K562 (cell line): Measurements from ENCODE around the gene B4GALNT3. TPM values are rescaled to one million over a fixed set of nuclear protein-coding genes. Genes with fewer than 3 reads are reported as not detected.
A peak's percentile ranks its signal among the peaks of the same experiment; 100 is the strongest.

Experiments
- ATAC-seq: fragments of 200-7000 bp; cut with Tn5 transposase; 3 replicates; pipeline ENCODE4 v1.9.1; 2020; ENCODE audit warnings: moderate library complexity
- BruUV-seq: library from RNA; stranded (reverse); fragments of 400-500 nt; replicated peaks from 2 replicates; lab custom pipeline; 2021; lab: Mats Ljungman, UMichigan
- CTCF ChIA-PET: fragments of 300-600 bp; formaldehyde crosslinking; extraction: SDS; loops from one replicate; lab custom pipeline; 2021; ENCODE audit warnings: low intra/inter-chr PET ratio; lab: Yijun Ruan, JAX
- POLR2A ChIA-PET: fragments of 300-600, 350-650 bp; sonication (Branson Sonifier 250); formaldehyde crosslinking; extraction: SDS; loops from one replicate; lab custom pipeline; 2021; ENCODE audit warnings: antibody characterized with exemption, inconsistent platforms; lab: Yijun Ruan, JAX
- DNase-seq, 4 experiments: peaks; one replicate each; pipeline versions ENCODE4 v3.0.0 to v3.0.0-alpha.2; 2011 to 2018; ENCODE audit warnings: low spot score in 3 of 4, mixed read lengths in 3 of 4; ENCODE audit errors: extremely low read depth in 1 of 4
- FAIRE-seq: peaks from 2 replicates; lab custom pipeline; 2011; peaks lifted over from hg19 to GRCh38; lab: Jason Lieb, UNC
- H2AFZ ChIP-seq: 2 replicates; pipeline ENCODE4 v1.6.0; 2011; ENCODE audit warnings: low read depth, low read length, control low read depth, inconsistent platforms
- H3K27ac ChIP-seq: fragments of 200-600 bp; 3 replicates; pipeline ENCODE4 v1.8.0; 2011; ENCODE audit warnings: low read depth, mild to moderate bottlenecking, control low read depth, inconsistent platforms, low read length, moderate library complexity, mixed read lengths; ENCODE audit errors: extremely low read depth
- H3K27me3 ChIP-seq, 2 experiments: fragments of 300-600 bp in 1 of 2; 2 replicates in 1 of 2; 3 replicates in 1 of 2; pipeline versions ENCODE4 v1.6.0 to v1.8.0; 2011; ENCODE audit warnings: inconsistent platforms in 2 of 2, low read length in 2 of 2, mild to moderate bottlenecking in 1 of 2, mixed read lengths in 1 of 2, moderate library complexity in 1 of 2; ENCODE audit not compliant: control insufficient read depth in 2 of 2, insufficient read depth in 2 of 2
- H3K36me3 ChIP-seq: fragments of 300-600 bp; 3 replicates; pipeline ENCODE4 v1.8.0; 2011; ENCODE audit warnings: mild to moderate bottlenecking, low read length, inconsistent platforms; ENCODE audit not compliant: control insufficient read depth, insufficient read depth
- H3K4me1 ChIP-seq, 2 experiments: fragments of 200-600 bp in 1 of 2; replicated peaks in 1 of 2; 2 replicates in 1 of 2; 3 replicates in 1 of 2; pipeline versions ENCODE4 v1.5.1 to v1.8.0; 2011; ENCODE audit warnings: inconsistent platforms in 2 of 2, low read length in 2 of 2, mild to moderate bottlenecking in 1 of 2, mixed read lengths in 1 of 2, moderate library complexity in 1 of 2; ENCODE audit not compliant: control insufficient read depth in 2 of 2, insufficient read depth in 2 of 2
- H3K4me2 ChIP-seq: 2 replicates; pipeline ENCODE4 v1.6.1; 2011; ENCODE audit warnings: low read length, control low read depth, inconsistent platforms, mixed read lengths; ENCODE audit not compliant: insufficient read depth
- H3K4me3 ChIP-seq: fragments of 200-600 bp; sonication (generic), shearing (Covaris generic); 2 replicates; pipeline ENCODE4 v1.5.1; 2016; ENCODE audit warnings: control low read depth, inconsistent platforms
- H3K79me2 ChIP-seq: fragments of 200-600 bp; 3 replicates; pipeline ENCODE4 v1.8.0; 2011; ENCODE audit warnings: low read length, inconsistent platforms; ENCODE audit not compliant: control insufficient read depth, insufficient read depth
- H3K9ac ChIP-seq, 2 experiments: 2 replicates each; pipeline versions ENCODE4 v1.6.0 to v1.6.1; 2011; ENCODE audit warnings: low read depth in 2 of 2, low read length in 2 of 2, control low read depth in 1 of 2, inconsistent platforms in 1 of 2, mild to moderate bottlenecking in 1 of 2, mixed read lengths in 1 of 2; ENCODE audit not compliant: insufficient read depth in 1 of 2
- H3K9me1 ChIP-seq: one replicate; pipeline ENCODE4 v1.6.0; 2011; ENCODE audit warnings: inconsistent platforms, mild to moderate bottlenecking, low read length, moderate library complexity; ENCODE audit not compliant: control insufficient read depth, insufficient read depth
- H3K9me3 ChIP-seq: replicated peaks from 2 replicates; pipeline ENCODE4 v1.5.1; 2011; ENCODE audit warnings: low read depth, low read length, inconsistent platforms; ENCODE audit not compliant: control insufficient read depth, insufficient read depth
- H4K20me1 ChIP-seq: replicated peaks from 2 replicates; pipeline ENCODE4 v1.6.1; 2011; ENCODE audit warnings: low read length, inconsistent platforms, mixed read lengths; ENCODE audit not compliant: control insufficient read depth, insufficient read depth
- FOXA1 ChIP-seq: fragments of 450-650 bp; IDR thresholded peaks from 2 replicates; pipeline ENCODE4 v1.6.1; 2016; ENCODE audit warnings: mild to moderate bottlenecking, borderline replicate concordance
- RB1 ChIP-seq: fragments of 450-650 bp; IDR thresholded peaks from 2 replicates; pipeline ENCODE4 v1.6.1; 2017; ENCODE audit warnings: low read depth, mild to moderate bottlenecking
- WGBS: fragments of 100-300 bp; shearing (Covaris generic); methylation state at CpG from one replicate; pipeline ENCODE4 v1.1.6; 2016; ENCODE audit warnings: low coverage, mixed read lengths; ENCODE audit not compliant: insufficient coverage; ENCODE audit errors: missing lambda C conversion rate; 5-methylcytosine and 5-hydroxymethylcytosine counted together
- in situ Hi-C: fragments of 300-500 bp; cut with MboI; formaldehyde crosslinking; loops from 4 replicates; pipeline ENCODE4 v1.15.0; 2018; ENCODE audit warnings: inconsistent platforms, mixed read lengths
- intact Hi-C: fragments of 100-400 bp; cut with micrococcal nuclease; formaldehyde crosslinking; loops from 2 replicates; pipeline ENCODE4 v1.14.2; 2022
- polyA plus RNA-seq, 8 experiments: library from polyadenylated mRNA; depleted of rRNA in 4 of 8; stranded (reverse) in 5 of 8; unstranded in 3 of 8; fragments of >200 nt; fragmentation: Nextera tagmentation in 2 of 8; fragmentation: Illumina TruSeq in 1 of 8; extraction: Ambion mirVana in 2 of 8; extraction: Trizol in 1 of 8; gene quantifications; 2 replicates each; pipeline versions ENCODE4 v1.2.1 to v1.2.3, GENCODE V29; 2011 to 2014; ENCODE audit warnings: inconsistent platforms in 1 of 8, missing spikeins in 1 of 8
- total RNA-seq, 7 experiments: library from RNA; depleted of rRNA in 6 of 7; stranded (reverse); fragments of >200 nt in 6 of 7; fragmentation: Illumina TruSeq in 2 of 7; extraction: Trizol in 2 of 7; gene quantifications; 2 replicates each; pipeline versions ENCODE4 v1.2.1 to v1.2.3, GENCODE V29; 2011 to 2021; ENCODE audit warnings: low replicate concordance in 1 of 7
- TF ChIP-seq, protein P1 (sequence below), 2 experiments: fragments of 200-800 bp in 1 of 2; sonication (Bioruptor generic) in 1 of 2; sonication (generic) in 1 of 2; formaldehyde crosslinking in 1 of 2; IDR thresholded peaks in 1 of 2; conservative IDR thresholded peaks in 1 of 2; 2 replicates each; pipeline versions ENCODE4 v1.5.0 to v1.6.1; 2016 to 2020; ENCODE audit warnings: missing compliant biosample characterization in 1 of 2, missing genetic modification characterization in 1 of 2, missing genetic modification reagents in 1 of 2
- TF ChIP-seq, protein P2 (sequence below): fragments of 450-650 bp; IDR thresholded peaks from 2 replicates; pipeline ENCODE4 v1.6.1; 2017; ENCODE audit warnings: antibody characterized with exemption

B4GALNT3 gene
- total and polyA plus RNA-seq, 9 of the 15 experiments (the other 6 are each of a cell fraction or from before 2014, with no cell fraction given), result 0.04 to 0.36 (median 0.10) TPM; not detected in 6

DNA sequence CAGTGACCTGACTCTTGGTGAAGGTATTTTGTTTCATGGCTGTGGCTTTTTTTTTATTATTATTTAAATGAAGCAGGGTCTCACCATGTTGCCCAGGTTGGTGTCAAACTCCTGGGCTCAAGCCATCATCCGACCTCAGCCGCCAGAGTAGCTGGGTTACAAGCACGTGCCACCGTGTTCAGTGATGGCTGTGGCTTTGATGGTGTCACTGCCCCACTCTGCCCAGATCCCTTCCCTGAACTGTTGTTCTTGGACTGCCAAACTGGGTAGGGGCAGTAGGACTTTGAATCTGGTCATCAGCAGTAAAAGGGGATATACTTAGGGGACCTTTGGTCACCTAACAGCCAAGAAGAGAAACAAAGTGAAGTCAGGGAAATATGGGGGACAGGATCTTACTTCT lies 19.4 kb downstream of the B4GALNT3 start:
- 13% methylated on average over 3 of the region's 4 CpGs for WGBS
- BruUV-seq, result no TSS peak
- CTCF ChIA-PET, result no interaction called here

More for the DNA sequence above, 19.4 kb downstream of the B4GALNT3 start:
- no peak for DNase-seq
- Histone ChIP-seq H3K36me3 (no peaks in the 10 kb centered on the region), H3K4me2 (peak overlapping the region; percentile 11; the same call in 1 of the 2 replicates), H3K4me3 (no peak overlapping the region), H3K79me2 (no peaks in the 10 kb centered on the region), H3K9me1 (no peaks in the 10 kb centered on the region), H2AFZ (peak overlapping the region; percentile 39; the same call in 1 of the 2 replicates), H3K9ac (no peak overlapping the region), H4K20me1 (no peaks in the 10 kb centered on the region), H3K27ac (no peak overlapping the region), H3K4me1 (peaks cover 0 to 4% of the 10 kb centered on the region in 2 experiments; a peak in 3 of 5 replicates), H3K9me3 (no peaks in the 10 kb centered on the region), H3K27me3 (peaks cover 10 to 45% of the 10 kb centered on the region in 2 experiments; a peak in 4 of 5 replicates)
- TF ChIP-seq, protein P1, sequence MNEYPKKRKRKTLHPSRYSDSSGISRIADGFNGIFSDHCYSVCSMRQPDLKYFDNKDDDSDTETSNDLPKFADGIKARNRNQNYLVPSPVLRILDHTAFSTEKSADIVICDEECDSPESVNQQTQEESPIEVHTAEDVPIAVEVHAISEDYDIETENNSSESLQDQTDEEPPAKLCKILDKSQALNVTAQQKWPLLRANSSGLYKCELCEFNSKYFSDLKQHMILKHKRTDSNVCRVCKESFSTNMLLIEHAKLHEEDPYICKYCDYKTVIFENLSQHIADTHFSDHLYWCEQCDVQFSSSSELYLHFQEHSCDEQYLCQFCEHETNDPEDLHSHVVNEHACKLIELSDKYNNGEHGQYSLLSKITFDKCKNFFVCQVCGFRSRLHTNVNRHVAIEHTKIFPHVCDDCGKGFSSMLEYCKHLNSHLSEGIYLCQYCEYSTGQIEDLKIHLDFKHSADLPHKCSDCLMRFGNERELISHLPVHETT (CRISPR knock-in tag; conservative IDR thresholded peaks at IDR 0.05 in 1 of 2, IDR thresholded peaks at IDR 0.05 in 1 of 2), result no peak
- no peak for TF ChIP-seq RB1
- TF ChIP-seq, protein P2, sequence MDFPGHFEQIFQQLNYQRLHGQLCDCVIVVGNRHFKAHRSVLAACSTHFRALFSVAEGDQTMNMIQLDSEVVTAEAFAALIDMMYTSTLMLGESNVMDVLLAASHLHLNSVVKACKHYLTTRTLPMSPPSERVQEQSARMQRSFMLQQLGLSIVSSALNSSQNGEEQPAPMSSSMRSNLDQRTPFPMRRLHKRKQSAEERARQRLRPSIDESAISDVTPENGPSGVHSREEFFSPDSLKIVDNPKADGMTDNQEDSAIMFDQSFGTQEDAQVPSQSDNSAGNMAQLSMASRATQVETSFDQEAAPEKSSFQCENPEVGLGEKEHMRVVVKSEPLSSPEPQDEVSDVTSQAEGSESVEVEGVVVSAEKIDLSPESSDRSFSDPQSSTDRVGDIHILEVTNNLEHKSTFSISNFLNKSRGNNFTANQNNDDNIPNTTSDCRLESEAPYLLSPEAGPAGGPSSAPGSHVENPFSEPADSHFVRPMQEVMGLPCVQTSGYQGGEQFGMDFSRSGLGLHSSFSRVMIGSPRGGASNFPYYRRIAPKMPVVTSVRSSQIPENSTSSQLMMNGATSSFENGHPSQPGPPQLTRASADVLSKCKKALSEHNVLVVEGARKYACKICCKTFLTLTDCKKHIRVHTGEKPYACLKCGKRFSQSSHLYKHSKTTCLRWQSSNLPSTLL, result no peak
- no peak for TF ChIP-seq FOXA1
- FAIRE-seq, result no peak
- intact Hi-C loops, result no loop called here
- POLR2A ChIA-PET, result no interaction called here
- no peak for ATAC-seq
- in situ Hi-C loops, result no loop called here
